ENCODE data around the gene ACSS2. TPM values are rescaled to one million over a fixed set of nuclear protein-coding genes. Genes with fewer than 3 reads are reported as not detected.

Gene ACSS2
- total RNA-seq, 8 experiments from 2014 or later, result 12.3 to 30.9 (median 15.9) TPM

DNA sequence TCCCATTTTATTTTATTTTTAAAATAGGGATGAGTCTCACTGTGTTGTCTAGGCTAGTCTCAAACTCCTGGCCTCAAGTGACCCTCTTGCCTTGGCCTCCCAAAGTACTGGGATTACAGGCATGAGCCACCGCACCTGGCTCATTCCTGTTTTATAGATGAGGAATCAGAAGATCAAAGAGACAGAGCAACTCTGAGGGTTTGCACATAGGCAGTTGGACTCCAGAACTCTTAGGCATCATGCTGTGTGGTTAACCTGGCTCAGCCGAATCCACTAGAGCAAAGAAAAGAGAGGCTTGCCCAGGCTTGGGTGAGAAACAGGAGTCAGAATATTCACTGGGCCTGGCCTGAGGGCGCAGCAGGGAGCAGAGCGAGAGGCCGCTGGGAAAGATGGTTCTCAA lies 88.6 kb downstream of the ACSS2 start:
- Histone ChIP-seq H3K4me1 (replicated peaks in 1 of 2) (no peaks in the 10 kb centered on the region), H3K4me3 (no peak overlapping the region), H3K27ac (no peak overlapping the region)
- 55 to 100% (median 88%) methylated on average over 1 to 4 of the region's 5 CpGs; no CpG with 5 or more reads in 3 of the 10 experiments for WGBS, 10 experiments
- ATAC-seq (replicated peaks in 6 of 8), result peak in 1 of 8 experiments; percentile 21
- in situ Hi-C loops (cut with MboI; ENCODE audit: low pct_unique_long_range_greater_than_20kb in 2 of 9, low sequenced_read_pairs in 9 of 9, unreplicated experiment in 9 of 9), result no loop called here

DNA sequence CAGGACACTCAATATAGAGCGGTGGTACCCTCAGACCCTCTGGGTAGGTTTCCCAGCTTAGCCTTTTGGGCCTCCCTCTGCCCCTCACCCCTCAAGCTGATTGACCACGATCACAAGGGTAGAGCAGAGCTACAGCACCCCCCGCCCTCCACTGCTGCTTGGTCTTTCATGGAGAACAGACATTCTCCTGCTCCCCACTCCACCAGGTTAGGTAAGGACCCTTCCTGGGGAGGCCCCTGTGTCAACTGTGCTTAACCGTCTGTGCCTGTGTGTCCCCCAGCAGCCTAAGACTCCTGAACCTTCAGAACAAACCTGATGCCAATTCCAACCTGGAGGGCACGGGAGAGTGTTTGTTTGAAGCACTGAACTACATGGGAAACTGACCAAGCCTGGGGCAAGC lies 91.0 kb downstream of the ACSS2 start:
- Histone ChIP-seq H3K27ac (no peak overlapping the region), H3K4me3 (no peak overlapping the region), H3K4me1 (replicated peaks in 1 of 2) (peaks cover 15 to 16% of the 10 kb centered on the region in 2 donors)
- ATAC-seq (replicated peaks in 6 of 8), result no peak
- 80 to 100% (median 82%) methylated on average over 1 of the region's 5 CpGs; no CpG with 5 or more reads in 6 of the 10 experiments for WGBS, 10 experiments
- in situ Hi-C loops (cut with MboI; ENCODE audit: low pct_unique_long_range_greater_than_20kb in 2 of 9, low sequenced_read_pairs in 9 of 9, unreplicated experiment in 9 of 9), result no loop called here

DNA sequence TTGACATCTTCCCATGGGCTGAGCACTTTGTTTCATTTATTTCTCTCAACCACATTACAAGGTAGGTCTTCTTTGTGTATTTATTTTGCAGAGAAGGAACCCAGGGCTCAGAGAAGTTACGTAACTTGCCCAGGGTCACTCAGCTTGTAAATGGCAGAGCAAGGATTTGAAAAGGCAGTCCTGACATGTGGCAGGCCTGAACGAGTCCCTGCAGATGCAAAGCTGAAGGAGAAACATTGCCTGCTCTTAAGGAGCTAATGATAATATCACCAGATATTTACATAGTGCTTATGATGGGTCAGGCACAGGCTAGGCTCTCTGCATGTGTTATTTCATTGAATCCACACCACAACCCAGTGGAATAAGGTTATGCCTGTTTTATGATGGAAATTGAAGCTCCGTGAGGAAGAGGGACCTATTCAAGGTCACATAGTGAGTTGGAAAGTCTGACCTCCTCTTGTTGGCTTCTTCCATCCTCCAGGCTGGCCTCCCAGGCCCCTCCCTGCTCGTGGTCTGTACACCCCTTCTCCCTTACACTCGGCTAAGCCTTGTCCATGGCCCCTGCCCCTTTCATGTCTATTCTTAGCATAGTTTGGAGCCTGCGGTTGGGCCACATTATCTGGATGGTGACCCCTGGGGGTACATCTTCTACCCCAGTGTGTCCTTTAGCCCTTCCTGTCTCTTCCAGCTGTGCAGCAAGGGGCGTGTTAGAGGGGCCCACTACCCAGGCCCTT lies 91.8 kb downstream of the ACSS2 start:
- H3K4me1 ChIP-seq (replicated peaks in 1 of 2), result peaks cover 15 to 16% of the 10 kb centered on the region in 2 donors
- WGBS, 10 experiments, result 0 to 100% (median 49%) methylated on average over 1 to 5 of the region's 7 CpGs; no CpG with 5 or more reads in 2 of the 10 experiments
- H3K27ac ChIP-seq, result no peak overlapping the region
- H3K4me3 ChIP-seq, result no peak overlapping the region
- in situ Hi-C loops (cut with MboI; ENCODE audit: low pct_unique_long_range_greater_than_20kb in 2 of 9, low sequenced_read_pairs in 9 of 9, unreplicated experiment in 9 of 9), result no loop called here
- ATAC-seq (replicated peaks in 6 of 8), result peak in 3 of 8 experiments; percentile 61 to 86 (median 73)

DNA sequence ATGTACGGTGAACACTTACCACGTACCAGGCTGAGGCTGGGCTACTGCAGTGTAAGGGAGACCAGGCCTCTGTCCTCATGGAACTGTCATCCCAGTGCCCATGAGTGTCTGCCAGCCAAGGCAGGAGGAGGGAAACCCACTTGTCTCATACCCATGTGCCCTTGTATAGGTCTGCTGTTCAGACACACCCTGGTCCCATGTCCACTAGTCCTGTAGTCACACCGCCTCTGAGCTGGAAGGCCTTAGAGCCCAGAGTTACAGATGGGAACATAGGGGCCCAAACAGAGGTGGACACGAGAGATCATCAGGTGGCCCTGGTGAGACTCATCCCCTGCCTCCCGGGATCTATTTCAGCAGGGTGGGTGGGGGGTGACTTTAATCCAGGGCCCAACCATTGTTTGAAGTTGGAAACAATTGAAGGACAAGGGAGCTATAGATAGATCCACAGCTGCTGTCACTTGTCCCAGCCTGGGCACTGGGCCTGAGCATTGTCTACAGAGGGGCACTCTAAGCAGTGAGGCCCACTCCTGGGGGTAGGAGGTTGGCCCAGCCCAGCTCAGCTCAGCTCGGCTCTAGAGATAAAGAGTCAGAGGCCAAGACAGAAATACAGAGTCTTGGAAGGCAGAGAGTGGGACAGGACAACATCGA lies 93.9 kb downstream of the ACSS2 start:
- no peak overlapping the region for H3K27ac ChIP-seq
- peaks cover 15 to 16% of the 10 kb centered on the region in 2 donors for H3K4me1 ChIP-seq (replicated peaks in 1 of 2)
- in situ Hi-C loops (cut with MboI; ENCODE audit: low pct_unique_long_range_greater_than_20kb in 2 of 9, low sequenced_read_pairs in 9 of 9, unreplicated experiment in 9 of 9), result no loop called here
- WGBS, 10 experiments, result 51 to 100% (median 80%) methylated on average over 1 to 3 of the region's 7 CpGs; no CpG with 5 or more reads in 4 of the 10 experiments
- H3K4me3 ChIP-seq, result no peak overlapping the region
- peak in 5 of 8 experiments; percentile 25 to 45 (median 32) for ATAC-seq (replicated peaks in 6 of 8)

DNA sequence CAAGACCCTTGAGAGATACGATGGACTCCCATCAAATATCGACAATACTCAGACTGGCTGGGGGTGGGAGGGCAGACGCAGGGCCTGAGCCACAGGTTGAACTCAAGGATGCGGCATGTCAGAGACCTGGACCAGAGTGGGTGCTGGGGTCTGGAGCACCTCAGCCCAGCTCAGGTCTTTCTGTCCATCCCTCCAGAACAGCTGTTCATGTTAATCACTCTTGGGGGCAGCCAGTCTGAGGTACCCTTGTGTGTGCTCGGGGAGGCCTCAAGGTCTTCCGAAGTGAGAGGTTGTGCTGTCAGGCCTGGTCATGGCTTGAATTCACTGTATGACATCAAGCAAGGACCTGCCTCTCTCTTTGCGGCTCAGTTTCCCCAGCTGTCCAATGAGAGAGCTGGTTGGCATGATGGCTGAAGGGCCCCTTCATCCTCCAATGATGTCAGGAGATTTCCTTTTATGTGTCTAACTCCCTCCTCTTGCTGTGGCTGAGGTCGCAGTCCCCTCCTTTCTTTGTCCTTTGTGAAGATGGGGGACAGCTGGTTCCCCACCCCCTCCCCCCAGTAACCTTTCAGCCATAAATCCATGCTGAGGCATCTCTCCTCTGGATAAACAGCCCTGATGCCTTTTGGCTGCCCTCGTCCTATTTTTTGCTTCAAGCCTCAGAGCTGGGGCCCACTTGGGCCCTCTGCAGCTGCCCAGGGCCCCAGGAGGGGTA lies 94.6 kb downstream of the ACSS2 start:
- Histone ChIP-seq H3K4me1 (replicated peaks in 1 of 2) (peaks cover 15 to 16% of the 10 kb centered on the region in 2 donors), H3K27ac (peak overlapping the region; percentile 74 to 86), H3K4me3 (no peak overlapping the region)
- in situ Hi-C loops (cut with MboI; ENCODE audit: low pct_unique_long_range_greater_than_20kb in 2 of 9, low sequenced_read_pairs in 9 of 9, unreplicated experiment in 9 of 9), result no loop called here
- ATAC-seq (replicated peaks in 6 of 8), result peak in 5 of 8 experiments; percentile 27 to 66 (median 60)
- 40 to 100% (median 89%) methylated on average over 1 to 5 of the region's 9 CpGs; no CpG with 5 or more reads in 3 of the 10 experiments for WGBS, 10 experiments

DNA sequence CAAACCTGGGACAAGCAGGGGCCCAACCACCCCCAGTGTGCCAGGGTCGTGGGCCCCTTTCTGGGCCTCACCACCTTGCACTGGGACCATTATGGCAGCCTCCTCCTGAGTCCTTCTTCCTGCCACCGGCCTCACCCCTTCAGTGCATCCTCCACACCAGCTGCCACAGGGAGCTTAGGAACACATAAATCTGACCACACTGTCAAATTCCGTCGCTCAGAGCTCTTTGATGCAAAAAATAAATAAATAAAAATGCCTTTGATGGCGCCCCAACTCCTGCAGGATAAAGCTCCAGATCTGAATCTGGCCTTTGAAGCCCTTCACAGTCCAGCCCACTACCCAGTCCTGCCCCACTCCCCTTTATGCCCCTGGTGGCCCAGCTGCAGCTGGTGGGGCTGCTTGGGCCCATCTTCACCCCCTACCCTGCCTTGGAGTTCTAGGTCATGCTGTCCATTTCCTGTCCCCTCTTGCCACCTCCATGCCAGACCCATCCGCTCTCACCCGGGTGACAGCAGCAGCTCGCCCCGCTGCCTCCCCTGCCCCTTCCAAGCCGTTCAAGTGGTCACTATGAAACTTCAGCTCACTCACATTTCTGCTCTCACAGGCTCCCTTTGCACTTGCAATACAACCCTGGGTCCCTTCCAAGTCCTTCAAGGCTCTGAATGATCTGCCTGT lies 95.3 kb downstream of the ACSS2 start:
- Histone ChIP-seq H3K4me3 (no peak overlapping the region), H3K4me1 (replicated peaks in 1 of 2) (peaks cover 15 to 16% of the 10 kb centered on the region in 2 donors), H3K27ac (peak overlapping the region; percentile 74 to 86)
- WGBS, 10 experiments, result 0 to 89% (median 80%) methylated on average over 1 to 8 of the region's 10 CpGs; no CpG with 5 or more reads in 3 of the 10 experiments
- ATAC-seq (replicated peaks in 6 of 8), result peak in 5 of 8 experiments; percentile 57 to 76 (median 75)
- in situ Hi-C loops (cut with MboI; ENCODE audit: low pct_unique_long_range_greater_than_20kb in 2 of 9, low sequenced_read_pairs in 9 of 9, unreplicated experiment in 9 of 9), result no loop called here

DNA sequence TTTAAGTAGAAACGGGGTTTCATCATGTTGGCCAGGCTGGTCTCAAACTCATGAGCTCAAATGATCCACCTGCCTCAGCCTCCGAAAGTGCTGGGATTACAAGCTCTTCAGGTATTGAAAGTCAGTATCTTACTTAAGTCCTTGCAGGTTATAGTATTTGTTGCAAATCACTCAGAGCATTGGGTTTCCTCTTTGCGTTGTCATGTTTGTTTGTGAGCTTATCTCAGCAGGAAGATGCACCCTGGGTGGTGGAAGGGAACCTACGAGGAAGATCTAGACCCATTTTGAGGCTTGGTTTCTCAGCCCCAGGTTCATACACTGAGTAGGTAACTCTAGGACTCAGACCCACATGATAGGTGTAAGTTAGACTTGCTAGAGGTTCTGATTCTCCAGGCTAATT lies 97.8 kb downstream of the ACSS2 start:
- H3K4me1 ChIP-seq (replicated peaks in 1 of 2), result peaks cover 24 to 26% of the 10 kb centered on the region in 2 donors
- in situ Hi-C loops (cut with MboI; ENCODE audit: low pct_unique_long_range_greater_than_20kb in 2 of 9, low sequenced_read_pairs in 9 of 9, unreplicated experiment in 9 of 9), result no loop called here
- WGBS, 10 experiments, result 0 to 97% (median 70%) methylated on average over 1 to 4 of the region's 4 CpGs; no CpG with 5 or more reads in 2 of the 10 experiments
- no peak for ATAC-seq (replicated peaks in 6 of 8)
- H3K27ac ChIP-seq, result no peak overlapping the region
- H3K4me3 ChIP-seq, result no peak overlapping the region

DNA sequence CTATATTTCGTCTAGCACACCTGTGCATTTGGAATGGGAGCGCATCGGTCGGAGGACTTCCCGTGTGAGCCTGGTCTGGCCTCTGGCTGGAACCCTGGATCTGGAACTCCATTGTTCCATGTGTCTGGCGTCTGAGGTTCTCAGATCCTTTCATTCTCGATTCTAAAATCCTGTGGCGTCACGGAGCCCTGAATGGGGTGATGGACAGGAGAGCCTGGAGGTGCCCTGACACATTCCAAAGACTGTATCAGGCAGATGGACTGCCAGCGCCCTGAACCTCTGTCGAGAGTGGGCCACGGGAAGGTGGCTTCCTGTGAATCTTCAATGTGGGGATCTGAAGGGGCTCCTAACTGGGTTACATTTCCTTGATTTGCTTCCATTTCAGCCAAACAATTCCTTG lies 99.9 kb downstream of the ACSS2 start:
- Histone ChIP-seq H3K27ac (no peak overlapping the region), H3K4me1 (replicated peaks in 1 of 2) (peaks cover 22% of the 10 kb centered on the region in 2 donors), H3K4me3 (no peak overlapping the region)
- no peak for ATAC-seq (replicated peaks in 6 of 8)
- WGBS, 10 experiments, result 7 to 95% (median 83%) methylated on average over 2 to 8 of the region's 12 CpGs; no CpG with 5 or more reads in 3 of the 10 experiments
- in situ Hi-C loops (cut with MboI; ENCODE audit: low pct_unique_long_range_greater_than_20kb in 2 of 9, low sequenced_read_pairs in 9 of 9, unreplicated experiment in 9 of 9), result no loop called here

Other genes starting within 250 kb of the ACSS2 start
- 10 to 100 TPM; 13.4 to 30.9 (median 26.7) TPM for gene PIGU, start 199.5 kb upstream of the ACSS2 start, total RNA-seq
- 10 to 100 TPM in 5 of 8 experiments, 1 to 10 TPM in 3; 3.7 to 15.3 (median 11.0) TPM for gene TP53INP2, start 172.3 kb upstream of the ACSS2 start, total RNA-seq
- gene NCOA6, start 51.0 kb upstream of the ACSS2 start, total RNA-seq, result 10 to 100 TPM in 7 of 8 experiments, 1 to 10 TPM in 1; 6.6 to 25.6 (median 19.2) TPM
- gene GGT7, start 3.8 kb upstream of the ACSS2 start, total RNA-seq, result 10 to 100 TPM in 7 of 8 experiments, 1 to 10 TPM in 1; 8.3 to 29.5 (median 23.2) TPM
- gene GSS, start 79.2 kb downstream of the ACSS2 start, total RNA-seq, result 100 to 1,000 TPM in 1 of 8 experiments, 10 to 100 TPM in 7; 21.1 to 104 (median 33.8) TPM
- gene MYH7B, start 79.3 kb downstream of the ACSS2 start, total RNA-seq, result 1 to 10 TPM in 5 of 8 experiments, under 1 TPM in 3; 0.76 to 3.0 (median 1.5) TPM
- gene TRPC4AP, start 216.2 kb downstream of the ACSS2 start, total RNA-seq, result 10 to 100 TPM; 39.2 to 65.1 (median 48.1) TPM